ENCODE results near the gene KCTD12. TPM values are rescaled to one million over a fixed set of nuclear protein-coding genes. Genes with fewer than 3 reads are reported as not detected.

The KCTD12 gene
- total RNA-seq, 1 donor, result 29.1 TPM

Other genes starting within 250 kb of the KCTD12 start
- 1.5 TPM for gene ACOD1, start 62.1 kb upstream of the KCTD12 start, total RNA-seq
- 18.9 TPM for gene CLN5, start 105.7 kb upstream of the KCTD12 start, total RNA-seq
- gene FBXL3, start 140.8 kb upstream of the KCTD12 start, total RNA-seq, result 149 TPM